Articular chondrocyte of knee joint (primary cell): ENCODE data around the gene SELENBP1. TPM values are rescaled to one million over a fixed set of nuclear protein-coding genes. Genes with fewer than 3 reads are reported as not detected.

Source experiments
- total RNA-seq: library from RNA; depleted of rRNA; stranded (reverse); fragments of >200 nt; gene quantifications from 2 replicates; pipeline ENCODE4 v1.2.3, GENCODE V29; 2012

The SELENBP1 gene
- 89.0 and 90.6 TPM in 2 replicates for total RNA-seq

GRCh38 chr1:151372058-151372934, at the start of gene SELENBP1:
Gene SELENBP1, minus strand, starts transcription at chr1:151372705. Its CDS starts 64 bp downstream, at chr1:151372641.

GRCh38 chr1:151399324-151400171, 27.0 kb upstream of the SELENBP1 start, which contains the start of gene PSMB4:
Gene PSMB4, plus strand, starts transcription at chr1:151399573. Its CDS starts 15 bp downstream, at chr1:151399588.

DNA sequence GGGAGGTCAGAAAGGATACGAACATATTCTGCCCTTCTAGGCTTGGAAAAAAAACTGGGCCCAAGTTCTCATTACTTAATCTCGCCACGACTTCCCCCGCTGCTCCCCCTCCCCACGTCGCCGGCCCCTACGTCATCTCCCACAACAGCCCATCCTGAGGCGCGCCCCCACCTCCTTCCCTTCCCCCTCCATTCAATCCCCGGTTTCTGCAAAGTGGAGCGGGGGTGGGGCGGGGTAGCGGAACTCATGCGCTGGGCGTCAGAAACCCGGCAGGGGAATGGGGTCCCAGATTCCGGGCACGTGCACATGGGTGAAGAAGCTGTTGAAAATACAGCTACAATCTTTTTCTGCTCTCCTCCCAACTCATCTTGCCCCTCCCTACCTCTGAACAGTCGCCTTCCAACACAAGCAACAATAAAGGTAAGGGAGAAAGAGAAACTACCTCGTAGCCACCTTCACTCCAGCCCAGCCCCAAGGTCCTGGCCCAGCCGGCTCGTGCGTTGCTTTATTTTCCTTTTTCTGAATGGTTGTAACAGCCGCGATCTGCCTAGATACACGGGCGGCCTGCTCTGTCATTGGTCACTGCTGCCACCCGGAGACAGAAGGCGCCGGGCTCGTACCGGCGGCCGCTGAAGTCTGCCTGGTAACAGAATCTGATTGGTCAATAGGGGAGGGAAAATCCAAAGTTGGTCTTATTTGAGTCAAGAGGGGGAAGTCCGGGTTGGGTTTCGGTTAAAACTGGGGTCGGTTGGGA, 25.6 kb downstream of the SELENBP1 start, which contains the start of gene RFX5:
Gene RFX5 (minus strand): TSS at position 484 of the 754 bp plus-strand sequence. CDS start 932 bp downstream, outside the sequence.

DNA sequence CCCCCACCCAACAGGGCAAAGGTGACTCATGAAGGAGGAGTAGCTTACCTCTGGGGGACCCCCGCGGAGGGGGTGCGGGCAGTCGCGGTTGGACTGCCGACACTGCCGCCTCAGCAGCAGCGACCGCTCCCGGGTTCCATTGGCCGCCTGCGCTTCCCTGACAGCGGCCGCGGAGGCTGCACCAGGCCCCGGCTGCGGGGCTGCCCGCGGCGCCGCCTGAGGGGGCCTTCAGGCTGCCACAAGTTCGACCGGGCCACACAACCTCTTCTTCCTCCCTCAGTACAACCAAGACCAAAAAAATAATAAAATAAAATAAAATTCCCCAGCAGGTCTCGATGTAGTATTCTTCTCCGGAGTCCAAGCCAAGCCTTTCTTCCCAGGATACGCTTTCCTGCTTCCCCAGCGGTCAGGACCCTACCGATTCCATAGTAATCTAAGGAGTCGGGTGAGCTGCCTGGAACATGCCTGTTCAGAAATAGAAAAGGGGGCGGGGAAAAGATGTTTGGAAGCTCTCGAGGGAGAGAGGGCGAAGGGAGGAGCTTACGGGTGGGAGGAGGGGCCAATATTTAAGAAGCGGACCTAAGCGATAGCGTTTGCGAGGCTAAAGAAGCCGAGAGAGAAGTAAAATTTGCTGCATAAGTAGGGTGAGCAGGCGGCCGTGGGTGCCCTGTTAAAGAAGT, 45.1 kb downstream of the SELENBP1 start, which contains the start of gene PI4KB:
Gene PI4KB (minus strand): TSS at position 194 of the 680 bp plus-strand sequence. CDS start 10,935 bp downstream, outside the sequence.

Other genes starting within 250 kb of the SELENBP1 start
- 1.3 and 1.4 TPM in 2 replicates for gene SEMA6C, start 226.1 kb downstream of the SELENBP1 start, total RNA-seq
- gene TNFAIP8L2, start 216.1 kb downstream of the SELENBP1 start, total RNA-seq: not detected in 2 replicates
- gene LYSMD1, start 206.8 kb downstream of the SELENBP1 start, total RNA-seq: 7.4 and 9.0 TPM in 2 replicates
- 26.9 and 37.2 TPM in 2 replicates for gene SCNM1, start 206.6 kb downstream of the SELENBP1 start, total RNA-seq
- gene TMOD4, start 196.7 kb downstream of the SELENBP1 start, total RNA-seq: 0.32 and 0.52 TPM in 2 replicates
- gene VPS72, start 182.5 kb downstream of the SELENBP1 start, total RNA-seq: 32.5 and 34.6 TPM in 2 replicates
- 78.0 and 88.6 TPM in 2 replicates for gene PIP5K1A, start 174.2 kb downstream of the SELENBP1 start, total RNA-seq
- 112 and 120 TPM in 2 replicates for gene PSMD4, start 118.0 kb downstream of the SELENBP1 start, total RNA-seq
- 12.9 and 14.1 TPM in 2 replicates for gene ZNF687, start 90.4 kb downstream of the SELENBP1 start, total RNA-seq
- gene PI4KB, start 45.3 kb downstream of the SELENBP1 start, total RNA-seq: 43.9 and 44.8 TPM in 2 replicates
- gene RFX5, start 25.5 kb downstream of the SELENBP1 start, total RNA-seq: 30.2 and 34.6 TPM in 2 replicates
- gene PSMB4, start 26.9 kb upstream of the SELENBP1 start, total RNA-seq: 290 and 352 TPM in 2 replicates
- gene POGZ, start 86.8 kb upstream of the SELENBP1 start, total RNA-seq: 34.9 and 36.8 TPM in 2 replicates
- gene CGN, start 138.7 kb upstream of the SELENBP1 start, total RNA-seq: not detected in 2 replicates
- 11.8 and 15.8 TPM in 2 replicates for gene TUFT1, start 167.6 kb upstream of the SELENBP1 start, total RNA-seq
- gene SNX27, start 239.3 kb upstream of the SELENBP1 start, total RNA-seq: 27.7 and 35.2 TPM in 2 replicates